GM12878 (cell line): ENCODE measurements around the gene LRP4. TPM values are rescaled to one million over a fixed set of nuclear protein-coding genes. Genes with fewer than 3 reads are reported as not detected.

Source experiments
- ATAC-seq: fragments of 200-7000 bp; cut with Tn5 transposase; 3 replicates; pipeline ENCODE4 v1.9.1; 2020; ENCODE audit warnings: mild to moderate bottlenecking, moderate library complexity
- BruUV-seq: library from RNA; stranded (reverse); fragments of 400-500 nt; replicated peaks from 2 replicates; lab custom pipeline; 2021; lab: Mats Ljungman, UMichigan
- CTCF ChIA-PET: fragments of 300-600 bp; sonication (Branson Sonifier 250); formaldehyde crosslinking; extraction: SDS; loops from one replicate; lab custom pipeline; 2021; ENCODE audit warnings: inconsistent platforms; lab: Yijun Ruan, JAX
- POLR2A ChIA-PET: fragments of 350-600 bp; formaldehyde crosslinking; extraction: SDS; loops from one replicate; lab custom pipeline; 2021; ENCODE audit warnings: inconsistent platforms; lab: Charles Lee
- RAD21 ChIA-PET: fragments of 300-600 bp; sonication (Branson Sonifier 250); formaldehyde crosslinking; loops from one replicate; lab custom pipeline; 2023; ENCODE audit warnings: antibody characterized with exemption; ENCODE audit not compliant: unreplicated experiment; lab: Charles Lee
- SMC1A ChIA-PET: fragments of 300-600 bp; sonication (Branson Sonifier 250); formaldehyde crosslinking; loops from one replicate; lab custom pipeline; 2023; ENCODE audit not compliant: unreplicated experiment, uncharacterized antibody; lab: Charles Lee
- DNase-seq: peaks from one replicate; pipeline ENCODE4 v3.0.0-alpha.2; 2011; ENCODE audit warnings: low read depth, low spot score
- FAIRE-seq: peaks from 3 replicates; lab custom pipeline; 2011; peaks lifted over from hg19 to GRCh38; lab: Jason Lieb, UNC
- H2AFZ ChIP-seq: 2 replicates; pipeline ENCODE4 v1.6.0; 2011; ENCODE audit warnings: low read depth, low read length, control low read depth; ENCODE audit not compliant: control insufficient read depth
- H3K27ac ChIP-seq: 2 replicates; pipeline ENCODE4 v1.5.1; 2011; ENCODE audit warnings: control low read depth; ENCODE audit not compliant: control insufficient read depth, insufficient read depth
- H3K27me3 ChIP-seq, 2 experiments: replicated peaks in 1 of 2; 2 replicates each; pipeline versions ENCODE4 v1.6.0 to v1.6.1; 2011; ENCODE audit warnings: low read length in 1 of 2; ENCODE audit not compliant: control insufficient read depth in 2 of 2, insufficient read depth in 2 of 2
- H3K36me3 ChIP-seq, 2 experiments: 2 replicates each; pipeline ENCODE4 v1.5.1; 2011; ENCODE audit warnings: low read length in 1 of 2; ENCODE audit not compliant: control insufficient read depth in 2 of 2, insufficient read depth in 2 of 2
- H3K4me1 ChIP-seq: 2 replicates; pipeline ENCODE4 v1.6.1; 2011; ENCODE audit warnings: mild to moderate bottlenecking, low read length, moderate library complexity, mixed read lengths; ENCODE audit not compliant: control insufficient read depth, insufficient read depth
- H3K4me2 ChIP-seq: 2 replicates; pipeline ENCODE4 v1.6.0; 2011; ENCODE audit warnings: control low read depth; ENCODE audit not compliant: control insufficient read depth, insufficient read depth
- H3K4me3 ChIP-seq: fragments of 200-600 bp; sonication (generic); 2 replicates; pipeline ENCODE4 v1.5.1; 2016
- H3K79me2 ChIP-seq: 2 replicates; pipeline ENCODE4 v1.6.0; 2011; ENCODE audit warnings: low read length; ENCODE audit not compliant: control insufficient read depth, insufficient read depth
- H3K9ac ChIP-seq: 2 replicates; pipeline ENCODE4 v1.8.0; 2011; ENCODE audit warnings: low read length, control low read depth, mixed read lengths; ENCODE audit not compliant: control insufficient read depth, insufficient read depth
- H3K9me3 ChIP-seq: replicated peaks from 3 replicates; pipeline ENCODE4 v1.5.1; 2011; ENCODE audit warnings: mild to moderate bottlenecking, low read length; ENCODE audit not compliant: control insufficient read depth, insufficient read depth
- H4K20me1 ChIP-seq: 2 replicates; pipeline ENCODE4 v1.6.0; 2011; ENCODE audit not compliant: control insufficient read depth, insufficient read depth
- CHD1 ChIP-seq: IDR thresholded peaks from 2 replicates; pipeline ENCODE4 v1.6.1; 2012; ENCODE audit warnings: low read depth, low read length, improper control_type of control experiment
- CHD4 ChIP-seq: fragments of 200-600 bp; sonication (generic); IDR thresholded peaks from 2 replicates; pipeline ENCODE4 v1.6.1; 2016; ENCODE audit warnings: mild to moderate bottlenecking
- CTCF ChIP-seq, 3 experiments: IDR thresholded peaks in 2 of 3; conservative IDR thresholded peaks in 1 of 3; 2 replicates each; pipeline ENCODE4 v1.5.1; 2011; ENCODE audit warnings: low read depth in 3 of 3, low read length in 3 of 3, mild to moderate bottlenecking in 3 of 3, control low read depth in 2 of 3, moderate library complexity in 2 of 3, inconsistent platforms in 1 of 3, mixed read lengths in 1 of 3; ENCODE audit not compliant: control insufficient read depth in 2 of 3, insufficient read depth in 1 of 3; ENCODE audit errors: extremely low read depth in 1 of 3
- DPF2 ChIP-seq: fragments of 450-650 bp; IDR thresholded peaks from 2 replicates; pipeline ENCODE4 v1.6.1; 2017; ENCODE audit warnings: mild to moderate bottlenecking
- ESRRA ChIP-seq: IDR thresholded peaks from 2 replicates; pipeline ENCODE4 v1.6.1; 2012; ENCODE audit warnings: mild to moderate bottlenecking, low read length, improper control_type of control experiment
- IRF5 ChIP-seq: fragments of 450-650 bp; IDR thresholded peaks from 2 replicates; pipeline ENCODE4 v1.6.1; 2017; ENCODE audit warnings: borderline replicate concordance
- MTA2 ChIP-seq: fragments of 450-650 bp; IDR thresholded peaks from 2 replicates; pipeline ENCODE4 v1.6.1; 2016; ENCODE audit warnings: low read depth, mild to moderate bottlenecking, moderate library complexity
- NKRF ChIP-seq: fragments of 450-650 bp; conservative IDR thresholded peaks from 2 replicates; pipeline ENCODE4 v1.6.1; 2017; ENCODE audit warnings: mild to moderate bottlenecking, moderate library complexity
- PKNOX1 ChIP-seq: fragments of 450-650 bp; IDR thresholded peaks from 2 replicates; pipeline ENCODE4 v1.6.1; 2016; ENCODE audit warnings: mild to moderate bottlenecking
- PML ChIP-seq: IDR thresholded peaks from 2 replicates; pipeline ENCODE4 v1.6.1; 2012; ENCODE audit warnings: low read length, inconsistent platforms
- POLR2AphosphoS2 ChIP-seq: IDR thresholded peaks from 2 replicates; pipeline ENCODE4 v1.6.1; 2011; ENCODE audit warnings: low read depth, mild to moderate bottlenecking, low read length, improper control_type of control experiment, moderate library complexity
- PRDM15 ChIP-seq: fragments of 450-650 bp; formaldehyde crosslinking; IDR thresholded peaks from 2 replicates; pipeline ENCODE4 v1.4.0; 2020; ENCODE audit warnings: mild to moderate bottlenecking, moderate library complexity
- RBBP5 ChIP-seq: fragments of 200-600 bp; sonication (generic); conservative IDR thresholded peaks from 2 replicates; pipeline ENCODE4 v1.6.1; 2016
- ZSCAN29 ChIP-seq: fragments of 450-650 bp; IDR thresholded peaks from 2 replicates; pipeline ENCODE4 v1.6.1; 2017; ENCODE audit warnings: mild to moderate bottlenecking, moderate library complexity
- WGBS: methylation state at CpG from one replicate; pipeline ENCODE4 v1.1.6; 2016; ENCODE audit warnings: low lambda C conversion rate; ENCODE audit not compliant: insufficient replicate concordance, insufficient coverage; ENCODE audit errors: missing lambda C conversion rate; 5-methylcytosine and 5-hydroxymethylcytosine counted together
- in situ Hi-C: fragments of 300-500 bp; cut with MboI; formaldehyde crosslinking; loops from 9 replicates; pipeline ENCODE4 v1.14.3; 2018; ENCODE audit warnings: mixed read lengths
- intact Hi-C: fragments of 100-400 bp; cut with micrococcal nuclease; formaldehyde crosslinking; loops from one replicate; pipeline ENCODE4 v1.14.2; 2022; ENCODE audit not compliant: unreplicated experiment
- polyA plus RNA-seq, 11 experiments: library from polyadenylated mRNA; depleted of rRNA in 4 of 11; unstranded in 6 of 11; stranded (reverse) in 5 of 11; fragments of >200 nt; fragmentation: Nextera tagmentation in 4 of 11; fragmentation: Illumina TruSeq in 1 of 11; extraction: Ambion mirVana in 4 of 11; extraction: Trizol in 1 of 11; gene quantifications; 1 replicate in 1 of 11; 2 replicates in 10 of 11; pipeline versions ENCODE4 v1.2.1 to v1.2.3, GENCODE V29; 2011 to 2016; ENCODE audit warnings: inconsistent platforms in 2 of 11, missing spikeins in 2 of 11, low read depth in 1 of 11
- total RNA-seq, 4 experiments: library from RNA; depleted of rRNA in 3 of 4; stranded (reverse); fragments of >200 nt in 3 of 4; fragmentation: Illumina TruSeq in 1 of 4; extraction: Trizol in 1 of 4; gene quantifications; 2 replicates each; pipeline versions ENCODE4 v1.2.1 to v1.2.3, GENCODE V29; 2013 to 2021

Gene LRP4
- total and polyA plus RNA-seq, 10 of the 15 experiments (the other 5 are each of a cell fraction or from before 2014, with no cell fraction given), result under 0.01 to 0.06 (median 0.03) TPM; not detected in 6

- ATAC-seq (no peak), DNase-seq (no peak), FAIRE-seq (no peak)
- SMC1A ChIA-PET, result interaction anchor here (1.2 kb wide), 1 partner anchor 15 kb away, joined by 3 read pairs; the partner anchor contains the start of gene LRP4
- intact Hi-C loops (no loop called here), in situ Hi-C loops (no loop called here)
- H3K9ac ChIP-seq, result no peak overlapping the region
- WGBS, result 40% methylated on average over 5 of the region's 10 CpGs
- H3K36me3 ChIP-seq, result no peaks in the 10 kb centered on the region
- no peak overlapping the region for H3K27ac ChIP-seq
- H3K9me3 ChIP-seq, result no peaks in the 10 kb centered on the region
- no peaks in the 10 kb centered on the region for H4K20me1 ChIP-seq
- H3K27me3 ChIP-seq, result no peaks in the 10 kb centered on the region
- H3K79me2 ChIP-seq, result no peaks in the 10 kb centered on the region
- CTCF ChIA-PET, result interaction anchor here (2.2 kb wide), 1 partner anchor 249 kb away, joined by 6 read pairs; no protein-coding TSS in a partner anchor
- RAD21 ChIA-PET, result no interaction called here
- no peak overlapping the region for H2AFZ ChIP-seq
- BruUV-seq, result no TSS peak
- POLR2A ChIA-PET, result no interaction called here
- H3K4me2 ChIP-seq, result no peak overlapping the region
- H3K4me3 ChIP-seq, result no peak overlapping the region
- no peaks in the 10 kb centered on the region for H3K4me1 ChIP-seq
- TF ChIP-seq PML, result no peak
- TF ChIP-seq POLR2AphosphoS2, result no peak
- no peak for TF ChIP-seq ZSCAN29
- TF ChIP-seq DPF2, result no peak
- TF ChIP-seq NKRF, result no peak
- TF ChIP-seq CTCF (IDR thresholded peaks at IDR 0.05 in 2 of 3, conservative IDR thresholded peaks at IDR 0.05 in 1 of 3; ENCODE audit: control insufficient read depth in 2 of 3, extremely low read depth in 1 of 3, insufficient read depth in 1 of 3, low read depth in 3 of 3, low read length in 3 of 3), result no peak
- TF ChIP-seq PKNOX1, result no peak
- TF ChIP-seq MTA2, result no peak
- TF ChIP-seq IRF5, result no peak
- TF ChIP-seq CHD4, result no peak
- no peak for TF ChIP-seq CHD1
- TF ChIP-seq RBBP5, result no peak
- no peak for TF ChIP-seq ESRRA
- TF ChIP-seq PRDM15 (CRISPR knock-in tag), result no peak
These were observed 14.5 kb downstream of the LRP4 start for GRCh38 chr11:46903846-46904245.
